Right hindlimb (tissue), 1 donor: ENCODE data around the gene SHISAL1.

Experiments
- DNase-seq: peaks from one replicate; pipeline ENCODE4 v3.0.0-alpha.2; 2018

SHISAL1 gene

DNA sequence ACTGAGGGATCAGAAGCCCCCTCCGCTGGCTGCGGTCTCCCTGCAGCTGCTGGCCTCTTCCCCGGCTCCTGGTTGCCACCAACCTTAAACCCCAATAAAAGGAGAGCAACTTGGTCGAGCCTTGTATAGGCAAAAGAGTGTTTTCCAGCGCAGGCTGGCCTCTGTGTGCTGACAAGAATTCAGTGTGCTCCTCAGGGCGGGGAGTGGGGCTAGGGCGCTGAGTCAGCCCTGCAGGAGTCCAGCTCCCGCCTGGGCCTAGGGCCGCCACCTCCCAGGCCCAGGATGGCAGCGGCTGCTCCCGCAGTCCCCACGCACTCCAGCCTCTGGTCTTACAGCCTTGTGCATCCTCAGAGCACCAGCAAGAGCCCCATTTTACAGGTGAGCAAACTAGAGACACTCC is at the start of gene SHISAL1:
SHISAL1 (minus strand) TSS at position 186 of the 400 bp plus-strand sequence. CDS start 12,006 bp downstream, outside the sequence.
- no peak for DNase-seq

DNA sequence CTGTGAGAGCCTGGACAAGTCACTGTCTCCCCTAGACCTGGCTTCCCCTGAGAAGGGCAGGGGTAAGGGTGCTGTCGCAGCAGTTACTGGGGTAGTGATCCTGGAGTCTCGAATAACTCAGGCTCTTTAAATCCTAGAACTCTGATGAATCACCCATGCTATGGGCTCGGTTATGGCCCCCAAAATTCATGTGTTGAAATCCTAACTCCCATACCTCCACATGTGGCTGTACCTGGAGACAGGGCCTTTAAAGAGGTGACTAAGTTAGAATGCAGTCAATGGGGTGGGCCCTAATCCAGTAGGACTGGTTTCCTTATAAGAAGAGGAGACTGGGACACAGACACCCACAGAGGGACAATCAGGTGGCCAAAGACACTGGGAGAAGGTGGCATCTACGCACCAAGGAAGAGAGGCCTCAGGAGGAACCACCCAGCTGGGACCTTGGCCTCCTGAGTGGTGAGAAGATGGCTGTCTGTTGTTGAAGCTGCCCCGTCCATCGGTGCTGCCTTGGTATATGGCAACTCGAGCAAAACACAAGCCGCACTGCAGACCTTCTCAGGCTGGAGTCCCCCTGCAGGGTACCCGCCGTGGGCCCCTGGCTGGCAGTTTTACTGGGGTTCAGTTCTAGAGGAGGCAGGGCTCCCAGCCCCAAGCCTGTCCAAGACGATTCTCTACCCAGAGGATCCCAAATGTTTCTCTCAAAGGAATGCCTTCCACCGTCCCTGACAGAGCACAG is 48.8 kb upstream of the SHISAL1 start:
- peak; percentile 24 for DNase-seq

DNA sequence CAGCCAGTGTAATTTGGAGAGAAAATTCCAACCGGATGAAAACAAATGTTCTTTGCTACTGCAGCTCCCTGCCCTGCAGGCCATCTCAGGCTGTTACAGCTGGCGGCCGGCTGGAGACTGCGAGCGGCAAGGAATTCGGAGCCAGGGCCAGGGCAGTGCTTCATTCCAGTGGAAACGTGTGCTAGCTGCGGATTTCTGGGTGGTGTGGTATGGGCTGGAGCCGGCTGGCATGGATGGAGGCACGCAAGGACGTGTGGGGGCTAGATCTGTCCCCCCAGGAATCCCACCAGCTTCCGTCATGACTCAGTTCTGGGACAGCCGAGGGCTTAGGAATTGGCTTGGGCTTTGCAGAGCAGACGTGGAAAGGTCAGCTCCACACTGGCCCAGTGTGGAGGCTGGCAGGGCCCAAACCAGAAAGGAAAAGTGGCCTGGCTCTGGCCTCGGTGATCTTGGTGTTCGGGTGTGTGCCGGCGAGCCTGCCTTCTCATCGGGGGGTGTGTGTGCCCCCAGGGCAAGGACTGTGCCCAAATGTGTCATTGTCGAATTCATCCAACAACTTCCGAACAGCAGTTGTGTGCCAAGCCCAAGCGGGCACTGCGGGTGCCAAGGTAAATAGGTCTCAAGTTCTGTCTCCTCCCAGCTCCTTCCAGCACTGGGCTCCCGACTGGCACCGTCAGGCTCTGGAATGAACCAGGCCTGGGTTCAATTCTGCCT is 48.1 kb upstream of the SHISAL1 start:
- peak; percentile 81 for DNase-seq

DNA sequence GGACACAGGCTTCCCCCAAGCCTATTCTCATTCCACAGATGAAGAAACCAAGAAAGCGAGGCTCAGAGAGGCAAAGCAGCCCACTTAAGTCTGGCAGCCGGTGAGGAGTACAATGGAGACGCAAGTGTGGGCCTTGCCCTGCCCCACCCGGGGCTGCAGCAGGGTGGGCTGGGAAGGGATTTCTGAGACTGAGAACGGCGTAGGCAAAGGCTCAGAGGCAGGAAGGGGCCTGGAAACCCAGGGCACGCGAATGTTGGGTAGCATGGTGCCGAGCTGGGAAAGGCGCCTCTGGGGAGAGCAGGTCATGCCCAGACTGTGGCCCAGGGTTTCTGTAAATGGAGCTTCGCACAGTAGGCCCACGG is 47.5 kb upstream of the SHISAL1 start:
- DNase-seq = no peak

DNA sequence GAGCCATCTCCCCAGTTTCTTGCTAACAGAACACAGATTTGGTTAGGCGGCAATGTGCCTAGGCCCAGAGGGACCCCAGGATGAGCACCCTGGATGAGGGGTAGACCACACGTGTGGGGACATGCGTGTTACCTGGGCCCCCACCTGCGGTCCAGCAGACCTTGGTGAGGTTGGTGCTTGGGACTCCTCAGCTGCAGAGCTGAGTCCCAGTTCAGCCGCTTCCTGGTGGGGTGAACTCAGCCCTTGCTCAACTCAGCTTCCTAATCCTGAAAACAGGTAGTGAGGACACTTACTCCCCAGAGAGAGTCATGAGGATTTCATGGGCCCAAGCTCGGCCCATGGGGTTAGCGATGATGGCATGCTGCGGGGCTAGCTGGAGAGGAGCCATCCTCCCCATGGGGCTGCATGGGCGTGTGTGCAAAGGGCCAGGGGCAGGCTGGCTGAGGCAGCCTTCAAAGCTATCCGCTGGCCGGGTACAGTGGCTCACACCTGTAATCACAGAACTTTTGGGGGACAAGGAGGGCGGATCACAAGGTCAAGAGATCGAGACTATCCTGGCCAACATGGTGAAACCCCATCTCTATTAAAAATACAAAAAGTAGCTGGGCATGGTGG is 46.9 kb upstream of the SHISAL1 start:
- peak; percentile 15 for DNase-seq

DNA sequence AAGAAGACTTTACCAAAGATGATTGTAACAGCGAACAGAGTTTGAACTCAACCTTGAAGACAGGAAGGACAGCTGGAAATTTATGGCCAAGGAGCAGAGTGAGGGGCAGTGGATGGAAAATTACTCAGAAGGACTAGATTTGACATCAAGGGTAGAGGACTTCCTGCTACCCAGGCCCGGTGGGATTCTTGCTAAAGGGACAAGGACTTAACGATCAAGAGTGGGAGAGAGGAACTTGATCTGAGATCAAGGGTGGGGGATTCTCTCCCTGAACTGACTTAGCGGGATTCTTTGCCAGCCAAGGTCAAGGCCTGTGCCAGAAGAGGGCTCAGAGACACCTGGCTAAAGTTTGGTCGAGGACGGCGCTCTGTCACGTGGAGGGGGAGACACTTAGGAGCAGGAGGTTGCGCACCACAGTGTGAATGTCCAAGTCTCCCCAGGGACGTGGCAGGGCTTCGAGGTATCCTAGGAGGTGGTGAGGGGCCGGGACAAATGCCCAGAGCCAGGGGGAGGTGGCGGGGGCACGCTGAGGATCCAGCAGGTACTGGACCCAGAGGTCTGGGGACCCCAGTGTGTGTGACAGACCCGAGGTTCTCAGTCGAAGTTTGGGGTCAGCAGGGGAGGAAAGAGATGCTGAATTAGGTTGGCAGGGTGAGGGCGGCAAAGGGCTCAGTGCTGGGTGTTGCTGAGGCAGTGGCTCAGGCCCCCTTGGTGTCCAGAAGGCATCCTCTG is 46.1 kb upstream of the SHISAL1 start:
- peak; percentile 23 for DNase-seq

DNA sequence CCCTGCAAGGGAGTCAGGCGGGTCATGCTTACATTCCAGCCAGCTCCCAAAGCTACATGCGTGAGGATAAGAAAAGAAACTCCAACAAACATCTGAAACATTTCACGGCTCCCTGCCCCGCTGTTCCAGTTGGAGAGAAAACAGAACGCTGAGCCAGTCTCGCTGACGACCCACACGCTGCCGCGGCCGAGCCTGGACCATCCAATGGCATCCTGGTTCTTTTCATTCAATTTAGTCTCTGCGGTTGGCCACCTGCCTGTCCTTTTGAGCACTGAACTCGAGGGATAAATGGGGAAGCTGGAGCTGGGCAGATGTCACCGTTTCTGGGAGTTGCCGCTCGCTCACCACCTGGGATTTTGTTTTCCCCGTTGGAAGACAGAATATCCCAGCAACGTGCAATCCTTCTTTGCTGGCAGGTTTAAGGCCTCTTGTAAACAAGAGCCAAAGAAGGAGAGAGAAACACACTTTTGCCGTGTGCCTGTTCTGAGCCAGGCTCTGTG is 45.3 kb upstream of the SHISAL1 start:
- DNase-seq = peak; percentile 63

DNA sequence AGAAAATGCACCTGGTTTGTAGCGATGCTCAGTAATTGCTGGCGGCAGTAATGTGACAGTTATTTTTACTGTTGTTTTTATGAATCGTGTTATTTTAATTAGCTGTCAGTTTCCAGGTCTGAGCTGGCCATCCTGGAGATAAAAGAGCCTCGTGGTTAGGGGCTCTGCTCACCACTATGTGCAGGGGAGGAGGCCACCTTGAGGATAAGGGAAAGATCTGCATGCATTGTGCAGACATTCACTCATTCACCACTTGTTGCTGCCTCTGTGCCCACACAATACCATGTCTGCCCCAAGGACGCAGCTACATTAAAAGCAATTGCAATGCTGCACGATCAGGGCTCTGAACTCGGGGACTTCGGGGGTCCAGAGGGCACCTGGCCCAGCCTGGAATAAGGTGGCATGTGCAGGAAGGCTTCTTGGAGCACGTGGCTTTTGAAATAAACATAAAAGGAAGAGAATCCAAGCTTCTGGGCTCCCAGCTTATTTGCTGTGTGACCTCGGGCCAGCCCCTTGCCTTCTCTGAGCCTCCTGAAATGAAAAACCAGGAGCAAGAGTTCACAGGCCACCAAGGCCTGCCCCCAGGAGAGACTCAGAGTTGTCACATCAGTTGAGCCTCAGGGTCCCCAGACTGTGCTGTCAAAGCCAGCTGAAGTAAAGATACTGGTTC is 44.7 kb upstream of the SHISAL1 start:
- DNase-seq = peak; percentile 11

DNA sequence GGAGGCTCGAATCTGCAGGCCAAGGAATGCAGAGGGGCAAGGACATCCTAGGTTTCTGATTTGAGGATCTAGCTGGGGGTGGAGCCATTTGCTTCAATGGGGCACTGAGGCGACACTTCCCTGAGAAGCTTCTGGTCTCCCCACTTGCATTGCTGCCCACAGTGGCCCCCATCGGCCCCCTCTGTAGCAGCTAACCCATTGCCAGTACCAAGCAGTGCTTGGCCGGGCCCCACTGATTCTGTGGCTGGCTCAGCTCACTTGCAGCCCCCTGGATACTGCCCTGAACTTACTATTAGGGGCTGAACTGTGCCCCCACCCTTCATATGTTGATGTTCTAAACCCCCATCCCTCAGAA is 42.9 kb upstream of the SHISAL1 start:
- DNase-seq = peak; percentile 11

DNA sequence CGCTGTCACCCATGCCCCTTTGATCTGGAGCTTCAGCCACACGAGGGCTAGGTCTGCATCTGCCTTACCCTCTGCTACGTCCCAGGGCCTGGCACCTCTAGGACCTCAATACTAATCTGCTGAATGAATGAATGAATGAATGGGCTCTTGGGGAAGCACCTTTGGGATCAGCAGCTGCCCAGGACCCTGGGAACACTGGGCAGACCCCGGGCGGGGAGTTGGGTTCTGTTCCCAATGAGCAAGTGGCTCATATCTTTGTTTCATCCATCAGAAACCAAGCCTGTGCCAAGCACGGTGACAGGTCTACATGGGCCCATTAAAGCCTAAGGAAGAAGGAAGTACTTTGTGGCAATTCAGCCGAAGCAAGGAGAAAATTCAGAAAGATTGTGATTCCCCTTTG is 41.5 kb upstream of the SHISAL1 start:
- DNase-seq = peak; percentile 8

DNA sequence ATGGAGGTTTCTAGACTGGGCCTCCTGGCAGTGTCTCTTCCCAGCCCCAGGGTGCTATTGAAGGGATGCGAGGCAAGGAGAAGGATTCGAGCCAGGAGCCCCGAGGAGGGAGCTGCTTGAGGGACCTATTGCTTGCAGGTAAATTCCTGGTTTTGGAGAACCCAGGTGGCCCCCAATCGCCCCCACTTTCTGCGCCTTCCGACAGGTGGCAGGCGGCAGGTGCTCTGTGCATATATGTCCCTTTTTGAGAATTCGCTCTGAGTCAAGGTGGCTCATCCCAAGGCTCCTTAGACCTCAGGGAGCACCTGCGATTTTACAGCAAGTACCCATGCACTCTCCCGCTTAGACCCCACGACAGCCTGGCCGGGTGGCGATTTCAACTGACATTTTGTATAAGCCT is 40.3 kb upstream of the SHISAL1 start:
- DNase-seq = no peak

DNA sequence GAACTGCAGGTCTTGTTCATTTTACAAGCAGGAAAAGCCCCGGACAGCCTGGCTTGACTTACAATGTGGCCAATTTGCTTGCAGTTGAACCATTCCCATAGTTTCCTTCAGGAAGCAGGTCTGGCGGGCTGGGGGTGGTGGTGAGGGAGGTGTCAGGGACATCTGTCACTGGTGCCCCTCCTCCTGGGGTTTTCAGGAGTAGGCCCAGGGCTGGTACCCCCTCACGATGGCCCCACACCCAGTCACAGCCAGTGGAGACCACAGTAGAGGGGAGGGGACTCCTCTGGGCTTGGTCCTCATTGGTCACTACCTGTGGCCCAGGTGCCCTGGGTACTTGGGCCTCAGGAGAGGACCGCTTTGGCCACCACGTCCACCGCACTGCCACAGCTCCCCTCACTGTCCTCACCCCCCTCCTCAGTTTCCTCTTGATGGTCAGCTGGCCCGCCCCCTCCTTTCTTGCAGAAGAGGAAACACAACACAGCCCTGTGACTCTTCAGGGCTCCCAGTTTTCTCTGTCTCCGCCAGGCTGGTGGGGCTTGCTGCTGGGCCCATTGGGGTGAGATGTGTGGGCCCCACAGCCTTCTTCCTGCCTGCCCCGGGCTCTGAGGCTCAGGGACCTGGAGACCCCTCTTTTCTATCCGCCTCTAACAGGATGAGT is 39.8 kb upstream of the SHISAL1 start:
- DNase-seq = no peak

DNA sequence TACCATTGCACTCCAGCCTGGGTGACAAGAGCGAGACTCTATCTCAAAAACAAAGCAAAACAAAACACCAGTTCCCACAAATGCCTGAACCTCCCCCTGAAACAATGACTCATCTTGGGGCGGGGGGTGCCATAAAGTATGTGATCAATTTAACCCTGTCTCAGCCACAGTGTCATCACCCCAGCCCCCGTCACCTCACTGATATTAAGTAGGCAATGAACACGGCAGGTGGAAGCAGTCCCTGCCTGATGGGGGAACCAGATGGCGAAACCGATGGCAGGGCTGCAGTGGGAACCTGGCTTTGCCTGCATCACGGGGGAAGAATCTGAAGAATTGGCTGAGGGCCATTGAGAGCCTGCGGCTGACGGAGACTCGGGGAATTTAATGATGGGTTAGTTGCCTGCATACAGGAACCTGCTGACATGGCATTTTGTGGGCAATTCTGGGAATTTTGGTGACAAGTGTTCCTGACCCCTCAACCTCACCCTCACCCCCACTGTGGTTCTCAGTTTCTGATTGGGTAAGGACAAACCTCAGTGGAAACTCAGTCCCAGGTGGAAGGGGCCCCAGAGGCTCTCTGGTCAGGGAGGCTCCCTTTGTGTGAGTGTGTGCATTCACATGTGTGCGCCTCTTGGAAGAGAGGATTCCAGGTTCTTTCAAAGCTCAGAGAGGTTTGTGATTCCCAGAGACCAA is 39.1 kb upstream of the SHISAL1 start:
- DNase-seq = peak; percentile 82

DNA sequence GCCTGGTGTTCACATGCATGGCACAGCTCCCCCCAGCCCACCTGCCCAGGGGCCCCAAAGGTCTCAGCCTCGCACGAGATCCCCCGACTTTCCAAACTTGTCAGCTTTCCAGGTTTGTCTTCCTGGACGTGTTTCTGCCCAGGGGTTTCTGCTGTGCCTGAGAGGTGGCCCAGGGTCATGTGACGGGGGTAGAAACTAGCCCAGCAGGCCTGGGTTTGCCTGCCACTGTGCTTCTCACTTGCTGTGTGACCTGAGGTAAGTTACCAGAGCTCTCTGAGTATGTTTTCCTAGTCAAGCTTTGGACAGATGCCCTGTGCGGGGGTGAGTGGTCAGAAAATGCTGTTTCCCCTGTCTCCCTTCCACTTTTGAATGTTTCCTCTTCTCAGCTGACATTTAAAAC is 38.3 kb upstream of the SHISAL1 start:
- DNase-seq = no peak

DNA sequence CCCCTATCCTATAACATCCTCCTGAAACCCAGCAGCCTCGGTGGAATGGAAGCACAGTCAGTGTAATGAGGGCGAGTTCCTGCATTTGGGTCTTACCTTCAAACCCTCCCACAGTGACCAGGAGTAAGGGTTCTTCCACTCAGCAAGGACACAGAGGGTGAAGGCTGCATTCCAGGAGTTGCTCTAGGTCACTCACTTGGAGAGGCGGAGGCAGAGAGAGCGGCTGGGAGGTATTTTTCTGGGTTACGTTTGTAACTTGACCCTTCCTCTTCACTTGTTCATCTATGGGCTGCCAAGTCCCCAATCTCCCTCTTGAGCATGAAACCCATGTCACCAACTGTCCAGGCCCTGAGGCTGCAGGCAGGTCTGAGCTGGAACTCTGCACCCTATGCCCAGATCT is 36.8 kb upstream of the SHISAL1 start:
- no peak for DNase-seq

DNA sequence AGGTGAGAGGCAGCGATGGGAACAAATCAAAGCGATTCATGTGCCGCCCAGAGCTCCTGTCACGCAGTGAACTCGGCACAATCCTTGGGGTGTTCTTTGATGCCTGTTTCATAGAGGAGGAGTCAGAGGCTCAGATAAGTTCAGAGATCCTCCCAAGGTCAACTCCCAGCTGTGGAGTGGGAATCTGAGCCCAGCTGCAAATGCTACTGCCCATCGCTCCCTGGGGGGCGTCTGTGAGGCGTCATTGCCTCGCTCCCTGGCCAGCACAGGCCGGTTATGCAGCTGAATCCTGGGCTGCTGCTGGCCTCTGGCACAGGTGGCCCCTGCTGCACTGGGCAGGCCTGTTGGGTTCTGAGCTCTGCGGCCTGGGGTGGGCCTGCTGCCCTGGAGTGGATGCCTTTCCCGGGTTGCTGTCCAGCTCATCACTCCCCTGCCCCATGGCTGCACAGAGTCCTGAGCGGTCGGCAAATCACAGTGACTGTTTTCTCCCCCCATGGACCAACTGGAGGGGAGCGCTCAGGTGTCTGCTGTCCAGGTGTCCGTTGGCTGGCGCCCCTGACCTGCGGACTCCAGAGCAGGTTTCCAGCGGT is 36.3 kb upstream of the SHISAL1 start:
- DNase-seq = peak; percentile 40

DNA sequence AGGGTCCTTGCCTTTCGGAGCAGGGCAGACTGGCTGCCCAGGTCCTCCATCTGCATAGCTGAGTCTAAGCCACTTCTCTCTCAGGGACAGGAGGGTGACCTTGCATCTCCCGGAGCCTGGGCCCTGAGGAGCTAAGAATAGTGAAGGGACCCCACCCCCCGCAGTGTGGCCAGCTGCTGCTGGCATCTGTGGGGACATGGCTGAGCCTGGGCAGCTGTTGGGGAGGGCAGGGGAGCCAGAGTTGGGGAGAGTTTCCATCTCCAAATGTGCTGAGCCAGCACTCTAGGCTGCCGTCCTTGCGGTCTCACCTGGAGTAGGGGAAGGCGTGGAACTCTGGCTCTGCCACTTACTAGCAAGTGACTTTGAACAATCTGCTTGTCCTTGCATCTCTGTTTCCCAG is 34.8 kb upstream of the SHISAL1 start:
- DNase-seq = no peak

DNA sequence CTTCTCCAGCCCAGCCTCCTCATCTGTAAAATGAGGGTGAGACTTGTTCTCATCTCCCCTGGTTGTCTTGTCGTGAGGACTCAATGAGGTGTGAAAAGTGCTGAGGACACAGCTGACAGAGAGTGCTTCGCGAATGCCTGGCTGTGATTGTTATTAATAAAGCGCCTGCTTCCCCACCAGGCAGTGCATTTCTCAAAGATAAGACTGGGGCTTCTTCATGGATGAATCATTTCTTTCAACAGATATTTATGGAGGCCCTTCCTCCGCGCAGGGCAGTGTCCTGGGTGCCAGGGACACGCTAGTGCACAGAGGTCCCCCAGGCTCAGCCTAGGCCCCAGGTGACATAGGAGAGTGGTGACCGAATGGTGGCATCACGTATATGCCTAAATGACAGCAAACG is 34.3 kb upstream of the SHISAL1 start:
- DNase-seq = no peak

DNA sequence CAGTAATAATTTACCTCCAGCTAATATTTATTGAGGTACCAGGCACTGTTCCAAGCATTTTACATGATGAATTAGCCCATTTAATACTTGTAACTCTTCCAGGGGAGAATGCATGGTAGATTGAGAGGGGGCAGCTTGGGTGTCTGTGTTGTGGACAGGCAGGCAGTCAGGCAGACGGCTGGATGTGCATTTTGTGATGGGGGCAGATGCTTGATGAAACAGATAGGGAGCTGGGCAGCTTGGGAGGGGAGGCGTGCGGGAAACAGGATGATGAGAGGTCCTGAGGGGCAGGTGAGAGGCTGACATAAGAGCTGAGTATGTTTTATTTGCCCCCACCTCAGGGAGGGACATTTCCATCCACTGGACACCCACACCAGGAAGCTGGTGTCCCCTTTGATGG is 33.1 kb upstream of the SHISAL1 start:
- no peak for DNase-seq

DNA sequence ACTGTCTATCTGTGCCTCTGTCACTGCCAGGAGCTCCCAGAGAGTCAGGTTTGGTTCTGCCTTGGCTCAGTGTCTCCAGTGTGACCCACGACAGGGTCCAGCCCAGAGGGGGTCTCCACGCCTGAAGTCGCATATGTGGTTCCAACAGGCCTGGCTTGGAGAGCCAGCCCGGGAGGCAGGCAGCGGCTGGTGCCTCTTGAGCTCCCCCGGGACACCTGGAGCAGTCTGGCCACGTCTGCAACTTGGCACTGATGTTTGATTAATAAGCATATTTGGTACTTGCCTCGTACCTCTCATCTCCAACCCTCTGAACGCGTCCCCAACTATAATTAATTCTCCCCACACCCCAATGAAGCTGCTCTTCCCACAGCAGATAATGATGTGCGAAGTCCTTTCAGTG is 31.7 kb upstream of the SHISAL1 start:
- no peak for DNase-seq

DNA sequence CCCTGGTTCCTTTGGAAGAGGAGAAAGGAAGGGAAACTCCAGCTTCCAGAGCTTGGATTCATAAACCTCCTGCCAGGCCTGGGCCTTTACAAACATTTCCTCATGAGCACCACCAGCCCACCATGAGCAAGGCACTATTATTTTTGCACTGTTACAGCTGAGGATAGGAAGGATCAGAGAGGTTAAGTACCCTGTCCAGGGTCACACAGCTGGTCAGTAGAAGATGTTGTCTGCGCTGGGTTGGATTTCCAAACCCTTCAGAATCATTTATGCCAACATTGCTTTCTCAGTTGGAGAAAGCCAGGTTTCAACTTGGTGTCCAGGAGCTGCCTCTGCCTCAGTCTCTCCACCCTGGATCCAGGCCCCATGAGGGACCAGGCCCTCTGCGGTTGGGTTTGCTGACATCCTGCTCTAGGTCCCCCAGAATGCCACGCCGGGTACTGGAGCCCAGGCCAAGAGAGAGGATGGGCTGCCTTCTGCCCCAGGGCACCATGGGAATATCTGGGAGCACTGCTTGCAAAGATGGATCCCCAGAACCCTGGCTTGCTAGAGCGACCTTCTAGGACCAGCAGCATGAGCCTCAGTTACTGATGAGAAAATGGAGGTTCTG is 29.7 kb upstream of the SHISAL1 start:
- DNase-seq = no peak
